Measurements from ENCODE around the gene CREBRF.
A peak's percentile ranks its signal among the peaks of the same experiment; 100 is the strongest.
"Not testable (repeated sequence)": the region's sequence is repeated elsewhere in the genome, so short reads cannot be mapped to it uniquely, and the experiment has no call there.

Gene CREBRF, protein sequence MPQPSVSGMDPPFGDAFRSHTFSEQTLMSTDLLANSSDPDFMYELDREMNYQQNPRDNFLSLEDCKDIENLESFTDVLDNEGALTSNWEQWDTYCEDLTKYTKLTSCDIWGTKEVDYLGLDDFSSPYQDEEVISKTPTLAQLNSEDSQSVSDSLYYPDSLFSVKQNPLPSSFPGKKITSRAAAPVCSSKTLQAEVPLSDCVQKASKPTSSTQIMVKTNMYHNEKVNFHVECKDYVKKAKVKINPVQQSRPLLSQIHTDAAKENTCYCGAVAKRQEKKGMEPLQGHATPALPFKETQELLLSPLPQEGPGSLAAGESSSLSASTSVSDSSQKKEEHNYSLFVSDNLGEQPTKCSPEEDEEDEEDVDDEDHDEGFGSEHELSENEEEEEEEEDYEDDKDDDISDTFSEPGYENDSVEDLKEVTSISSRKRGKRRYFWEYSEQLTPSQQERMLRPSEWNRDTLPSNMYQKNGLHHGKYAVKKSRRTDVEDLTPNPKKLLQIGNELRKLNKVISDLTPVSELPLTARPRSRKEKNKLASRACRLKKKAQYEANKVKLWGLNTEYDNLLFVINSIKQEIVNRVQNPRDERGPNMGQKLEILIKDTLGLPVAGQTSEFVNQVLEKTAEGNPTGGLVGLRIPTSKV

DNA sequence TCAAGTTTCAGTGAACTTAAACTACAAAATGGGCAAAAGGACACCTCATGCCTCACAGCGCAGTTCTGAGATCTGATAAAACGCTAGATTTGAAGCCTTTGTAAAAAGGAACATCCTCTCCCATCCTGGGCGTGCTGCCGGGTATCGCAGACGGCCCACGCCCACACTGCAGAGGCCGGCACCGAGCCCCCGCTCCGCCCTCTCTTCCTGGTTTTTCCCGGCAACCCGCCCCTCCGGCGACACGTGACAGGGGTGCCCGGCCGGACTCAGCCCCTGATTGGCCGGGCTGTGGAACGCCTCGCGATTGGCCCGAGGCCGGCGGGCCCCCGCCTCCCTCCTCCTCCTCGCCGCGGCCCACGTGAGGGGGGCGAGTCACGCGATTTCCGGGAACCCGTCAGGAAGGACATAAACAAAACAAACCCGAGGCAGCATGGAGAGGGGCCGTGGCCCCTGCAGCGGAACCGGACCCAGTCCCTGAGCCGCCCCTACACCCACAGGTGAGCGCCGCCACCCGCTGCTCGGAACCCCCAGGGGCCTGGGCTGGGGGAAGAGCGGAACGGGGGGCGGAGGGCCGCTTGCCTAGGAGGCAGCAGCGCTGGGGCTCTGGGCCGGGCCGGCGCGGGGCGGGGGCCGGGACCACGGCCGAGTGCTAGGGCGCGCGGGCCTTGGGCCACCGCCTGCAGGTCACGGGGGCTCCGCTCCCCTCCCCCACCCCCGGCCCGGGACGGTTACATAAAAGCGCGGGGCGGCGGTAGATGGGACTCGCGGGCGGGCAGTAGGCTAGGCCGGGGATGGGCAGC is at the start of gene CREBRF:
TSS of gene CREBRF (plus strand) at position 370 of the 800 bp plus-strand sequence. CDS start 24,424 bp downstream, outside the sequence.
- DNase-seq (ENCODE audit: low spot score) = peak; percentile 86

GRCh38 chr5:173010021-173010420 is 46.1 kb upstream of the CREBRF start:
- DNase-seq (ENCODE audit: low spot score) = peak; percentile 15

DNA sequence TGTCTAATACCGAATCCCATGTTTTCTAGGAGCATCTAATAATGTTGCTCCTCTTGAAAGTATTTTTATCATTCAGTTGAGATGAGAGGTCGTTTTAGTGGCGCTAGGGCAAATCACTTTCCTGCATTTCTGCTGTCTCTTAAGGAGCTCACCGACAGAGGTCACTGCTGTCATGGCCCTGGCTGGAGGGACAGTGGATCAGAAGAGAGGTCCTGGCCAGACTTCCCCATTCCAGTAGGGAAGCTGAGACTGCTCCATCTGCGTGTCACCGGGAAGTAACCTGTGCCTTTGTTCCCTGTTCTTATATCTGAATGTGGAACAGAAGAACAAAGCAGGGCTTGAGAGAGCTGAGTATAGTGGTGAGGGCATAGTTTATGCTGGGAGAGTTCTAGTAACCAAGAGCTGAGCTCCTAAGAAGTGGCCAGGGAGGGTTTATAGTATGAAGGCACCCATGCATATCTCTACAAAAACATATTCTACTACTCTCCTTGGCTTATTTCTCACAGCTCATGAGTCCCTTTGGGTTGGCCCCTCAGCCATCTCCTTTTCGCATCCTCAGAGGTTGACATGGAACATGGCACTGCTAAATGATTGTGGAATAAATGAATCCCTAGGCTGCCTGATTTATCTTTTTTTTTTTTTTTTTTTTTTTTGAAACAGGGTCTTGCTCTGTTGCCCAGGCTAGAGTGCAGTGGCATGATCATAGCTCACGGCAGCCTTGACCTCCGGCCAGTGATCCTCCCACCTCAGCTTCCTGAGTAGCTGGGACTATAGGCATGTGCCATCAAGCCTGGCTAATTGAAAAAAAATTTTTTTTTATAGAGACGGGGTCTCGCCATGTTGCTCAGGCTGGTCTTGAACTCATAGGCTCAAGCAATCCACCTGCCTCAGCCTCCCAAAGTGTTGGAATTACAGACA is 45.3 kb upstream of the CREBRF start:
- DNase-seq (ENCODE audit: low spot score) = no peak

GRCh38 chr5:173011566-173011965 is 44.6 kb upstream of the CREBRF start:
- DNase-seq (ENCODE audit: low spot score) = no peak

GRCh38 chr5:173012882-173013281 is 43.3 kb upstream of the CREBRF start:
- DNase-seq (ENCODE audit: low spot score) = no peak

GRCh38 chr5:173014671-173015070 is 41.5 kb upstream of the CREBRF start:
- no peak for DNase-seq (ENCODE audit: low spot score)

GRCh38 chr5:173015192-173015591 is 41.0 kb upstream of the CREBRF start:
- no peak for DNase-seq (ENCODE audit: low spot score)

DNA sequence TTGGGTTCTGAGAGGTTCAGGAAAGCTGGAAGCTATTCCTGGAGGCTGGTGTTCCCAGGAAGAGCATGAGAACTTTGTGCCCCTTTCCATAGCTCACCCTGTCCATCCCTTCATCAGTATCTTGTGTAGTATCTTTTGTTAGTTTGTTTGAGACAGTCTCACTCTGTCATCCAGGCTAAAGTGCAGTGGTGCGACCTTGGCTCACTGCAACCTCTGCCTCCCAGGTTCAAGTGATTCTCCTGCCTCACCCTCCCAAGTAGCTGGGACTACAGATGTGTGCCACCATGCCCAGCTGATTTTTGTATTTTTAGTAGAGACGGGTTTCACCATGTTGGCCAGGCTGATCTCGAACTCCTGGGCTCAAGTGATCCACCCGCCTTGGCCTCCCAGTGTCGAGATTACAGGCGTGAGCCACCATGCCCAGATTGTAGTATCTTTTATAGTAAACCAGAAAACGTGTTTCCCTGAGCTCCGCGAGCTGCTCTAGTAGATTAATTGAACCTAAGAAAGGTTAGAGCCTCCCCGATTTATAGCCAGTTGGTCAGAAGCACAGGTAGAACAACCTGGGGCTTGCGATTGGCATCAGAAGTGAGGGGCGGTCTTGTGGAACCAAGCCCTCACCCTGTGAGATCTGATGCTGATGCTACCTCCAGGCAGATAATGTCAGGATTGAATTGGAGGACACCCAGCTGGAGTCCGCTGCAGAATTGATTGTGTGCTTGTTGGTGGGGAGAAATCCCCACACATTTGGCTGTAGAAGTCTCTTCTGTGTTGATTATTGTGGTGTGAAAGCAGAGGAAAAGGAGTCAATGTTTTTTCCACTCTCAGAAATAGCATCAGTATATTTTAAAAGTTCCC is 40.3 kb upstream of the CREBRF start:
- DNase-seq (ENCODE audit: low spot score) = no peak

DNA sequence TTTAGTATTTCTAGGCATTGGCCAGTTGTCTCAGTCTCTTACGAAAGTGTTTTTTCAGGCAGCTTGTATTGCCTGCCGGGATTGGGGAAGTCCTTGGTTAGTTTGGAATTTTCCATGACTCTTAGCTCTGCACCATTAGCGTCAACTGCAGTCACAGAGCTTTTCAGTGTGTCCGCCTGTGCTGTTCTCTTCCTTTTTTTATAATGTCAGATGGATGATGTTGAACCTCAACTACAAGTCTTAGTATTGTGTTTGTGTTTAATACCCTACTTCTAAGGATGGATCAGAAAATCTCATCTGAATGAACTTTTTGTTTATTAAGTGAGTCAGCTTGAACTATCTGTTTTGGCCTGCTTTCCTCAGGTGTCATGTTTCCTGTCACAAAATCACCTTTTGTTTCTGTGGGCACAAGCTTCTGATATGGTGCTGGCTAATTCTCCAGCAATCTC is 39.5 kb upstream of the CREBRF start:
- peak; percentile 79 for DNase-seq (ENCODE audit: low spot score)

DNA sequence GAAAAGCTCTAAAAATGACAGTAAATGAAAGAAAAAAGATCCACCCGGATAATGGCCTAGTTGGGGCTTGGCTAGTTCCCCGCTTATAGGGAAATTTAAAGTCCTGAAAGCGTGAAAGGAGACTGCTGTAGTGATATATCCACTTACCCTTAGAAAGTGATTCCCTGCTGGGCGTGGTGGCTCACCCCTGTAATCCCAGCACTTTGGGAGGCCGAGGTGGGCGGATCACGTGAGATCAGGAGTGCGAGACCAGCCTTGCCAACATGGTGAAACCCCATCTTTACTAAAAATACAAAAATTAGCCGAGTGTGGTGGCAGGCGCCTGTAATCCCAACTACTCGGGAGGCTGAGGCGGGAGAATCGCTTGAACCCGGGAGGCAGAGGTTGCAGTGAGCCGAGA is 39.1 kb upstream of the CREBRF start:
- not testable (repeated sequence) for DNase-seq (ENCODE audit: low spot score)

DNA sequence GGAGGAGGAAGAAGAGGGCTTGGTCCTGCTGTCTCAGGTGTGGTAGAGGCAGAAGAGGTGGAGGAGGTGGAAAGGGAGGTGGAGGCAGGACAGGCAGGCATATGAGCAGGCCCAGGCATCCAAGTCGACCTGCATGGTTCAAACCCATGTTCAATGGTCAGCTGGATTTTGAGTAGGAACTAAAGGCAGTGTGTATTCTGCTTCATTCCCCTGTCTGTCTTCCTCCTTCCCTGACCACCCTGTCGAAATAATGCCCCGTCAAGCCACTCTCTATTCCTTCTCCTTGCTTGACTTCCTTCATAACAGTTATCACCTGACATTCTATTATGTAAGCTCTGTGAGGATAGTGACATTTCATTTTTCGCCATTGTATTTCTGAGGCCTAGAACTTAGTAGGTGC is 37.8 kb upstream of the CREBRF start:
- DNase-seq (ENCODE audit: low spot score) = no peak

GRCh38 chr5:173020154-173020581 is 36.0 kb upstream of the CREBRF start:
- no peak for DNase-seq (ENCODE audit: low spot score)

DNA sequence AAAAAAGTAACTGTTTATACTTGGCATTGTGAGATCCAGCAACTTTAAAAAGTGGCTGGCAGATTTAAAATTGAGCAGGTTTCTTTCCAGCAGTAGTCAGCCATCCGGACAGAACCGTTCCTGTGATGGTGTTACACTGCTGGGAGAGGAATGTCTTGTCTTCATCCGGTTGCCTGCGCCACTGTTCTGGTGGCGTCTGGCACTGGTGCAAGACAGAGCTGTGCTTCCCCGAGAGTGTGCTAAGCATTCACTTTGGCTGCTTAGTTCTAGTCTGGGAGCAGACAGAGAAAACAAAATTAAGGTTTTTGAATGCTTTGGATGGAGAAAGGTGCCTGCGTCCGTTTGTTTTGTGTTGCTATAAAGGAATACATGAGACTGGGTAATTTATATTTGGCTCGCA is 35.5 kb upstream of the CREBRF start:
- DNase-seq (ENCODE audit: low spot score) = no peak

DNA sequence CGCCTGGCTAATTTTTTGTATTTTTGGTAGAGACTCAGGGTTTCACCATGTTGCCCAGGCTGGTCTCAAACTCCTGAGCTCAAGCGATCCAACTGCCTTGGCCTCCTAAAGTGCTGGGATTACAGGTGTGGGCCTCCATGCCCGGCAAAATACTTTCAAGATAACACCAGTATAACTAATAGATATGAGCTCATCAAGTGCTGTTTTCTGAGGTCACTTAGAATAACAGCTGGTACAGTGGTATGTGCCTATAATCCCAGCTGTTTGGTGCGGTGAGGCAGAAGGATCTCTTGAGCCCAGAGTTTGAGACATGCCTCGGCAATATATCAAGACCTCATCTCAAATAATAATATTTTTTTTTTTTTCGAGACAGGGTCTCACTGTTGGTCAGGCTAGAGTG is 30.5 kb upstream of the CREBRF start:
- DNase-seq (ENCODE audit: low spot score) = no peak

- DNase-seq (ENCODE audit: low spot score) = no peak
These were observed 28.2 kb upstream of the CREBRF start for GRCh38 chr5:173027905-173028304.

GRCh38 chr5:173028811-173029327 is 27.3 kb upstream of the CREBRF start:
- DNase-seq (ENCODE audit: low spot score) = no peak

DNA sequence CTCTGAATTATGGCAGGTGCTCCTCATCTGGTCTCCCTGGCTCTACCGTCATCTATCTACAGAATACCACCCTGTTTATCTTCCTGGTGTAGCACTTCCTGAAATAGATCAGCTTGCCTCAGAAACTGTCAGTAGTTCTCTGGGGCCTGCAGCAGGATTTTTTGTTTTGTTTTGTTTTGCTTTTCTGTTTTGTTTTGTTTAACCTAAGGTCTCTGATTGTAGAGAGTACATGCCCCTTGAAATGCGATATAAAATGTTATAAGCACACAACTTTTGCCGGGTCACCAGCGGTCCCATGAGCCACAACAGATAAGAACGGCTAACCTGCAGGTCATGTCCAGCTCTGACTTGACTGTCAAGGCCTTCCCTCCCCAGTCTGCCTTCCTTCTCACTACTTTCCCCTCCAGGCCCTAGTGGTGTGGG is 26.6 kb upstream of the CREBRF start:
- no peak for DNase-seq (ENCODE audit: low spot score)

- DNase-seq (ENCODE audit: low spot score) = not testable (repeated sequence)
These were observed 24.1 kb upstream of the CREBRF start for GRCh38 chr5:173032096-173032495.

DNA sequence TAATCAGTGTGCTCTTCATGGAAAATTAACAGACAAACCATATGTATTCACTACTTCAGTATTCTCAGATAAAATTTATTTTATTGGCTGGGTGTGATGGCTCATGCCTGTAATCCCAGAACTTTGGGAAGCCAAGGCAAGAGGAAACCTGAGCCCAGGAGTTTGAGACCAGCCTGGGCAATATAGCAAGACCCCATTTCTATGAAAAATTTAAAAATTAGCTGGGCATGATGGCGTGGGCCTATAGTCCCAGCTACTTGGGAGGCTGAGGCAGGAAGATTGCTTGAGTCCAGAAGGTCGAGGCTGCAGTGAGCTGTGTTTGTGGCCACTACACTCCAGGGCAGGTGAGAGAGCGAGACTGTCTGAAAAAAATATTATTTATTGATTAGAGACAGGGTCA is 23.4 kb upstream of the CREBRF start:
- DNase-seq (ENCODE audit: low spot score) = no peak

GRCh38 chr5:173033923-173034322 is 22.2 kb upstream of the CREBRF start:
- no peak for DNase-seq (ENCODE audit: low spot score)
